COR-L47 (cell line): ENCODE measurements around the gene MINPP1.

ENCODE experiments used
- DNase-seq: peaks from one replicate; lab custom pipeline; 2025; lab: John Stamatoyannopoulos, UW

Gene MINPP1

DNA sequence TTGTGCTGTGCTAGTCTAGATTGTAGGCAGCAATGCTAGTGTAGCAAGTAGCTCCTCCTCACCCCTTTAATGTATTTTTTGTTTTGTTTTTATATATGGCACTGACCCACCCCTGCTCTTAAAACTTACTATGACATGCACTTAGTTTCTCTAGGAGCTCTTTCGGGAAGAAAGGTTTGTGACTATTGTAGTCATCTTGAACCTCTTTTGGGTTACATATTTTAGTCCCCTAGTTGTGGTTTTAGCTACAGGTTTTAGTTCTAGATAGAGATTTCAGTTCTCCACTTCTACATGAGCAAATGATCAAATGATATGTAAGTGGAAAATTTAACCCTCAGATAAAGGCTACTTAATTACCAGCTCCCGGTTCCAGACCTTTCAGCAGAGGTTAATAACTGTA, 14.9 kb downstream of the MINPP1 start:
- no peak for DNase-seq

DNA sequence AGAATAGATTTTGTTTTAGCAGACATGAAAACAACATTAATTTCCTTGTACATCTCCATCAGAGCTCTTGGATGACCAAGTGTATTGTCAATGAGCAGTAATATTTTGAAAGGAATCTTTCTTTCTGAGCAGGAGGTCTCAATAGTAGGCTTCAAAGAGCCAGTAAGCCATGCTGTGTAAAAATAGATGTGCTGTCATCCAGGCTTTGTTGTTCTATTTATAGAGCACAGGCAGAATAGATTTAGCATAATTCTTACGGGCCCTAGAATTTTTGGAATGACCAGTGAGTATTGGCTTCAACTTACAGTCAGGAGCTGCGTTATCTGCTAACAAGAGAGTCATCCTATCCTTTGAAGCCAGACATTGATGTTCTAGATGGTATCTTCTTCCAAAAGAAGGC, 19.0 kb downstream of the MINPP1 start:
- no peak for DNase-seq

DNA sequence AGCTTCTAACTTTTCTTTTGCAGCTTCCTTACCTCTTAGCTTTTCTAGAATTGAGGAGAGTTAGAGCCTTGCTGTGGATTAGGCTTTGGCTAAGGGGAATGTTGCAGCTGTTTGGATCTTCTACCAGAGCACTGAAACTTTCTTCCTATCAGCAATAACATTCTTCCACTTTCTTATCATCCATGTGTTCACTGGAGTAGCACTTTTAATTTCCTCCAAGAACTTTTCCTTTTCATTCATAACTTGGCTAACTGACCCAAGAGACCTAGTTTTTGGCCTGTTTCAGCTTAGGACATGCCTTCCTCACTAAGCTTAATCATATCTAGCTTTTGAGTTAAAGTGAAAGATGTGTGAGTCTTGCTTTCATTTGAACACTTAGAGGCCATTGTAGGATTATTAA, 19.6 kb downstream of the MINPP1 start:
- DNase-seq: no peak

DNA sequence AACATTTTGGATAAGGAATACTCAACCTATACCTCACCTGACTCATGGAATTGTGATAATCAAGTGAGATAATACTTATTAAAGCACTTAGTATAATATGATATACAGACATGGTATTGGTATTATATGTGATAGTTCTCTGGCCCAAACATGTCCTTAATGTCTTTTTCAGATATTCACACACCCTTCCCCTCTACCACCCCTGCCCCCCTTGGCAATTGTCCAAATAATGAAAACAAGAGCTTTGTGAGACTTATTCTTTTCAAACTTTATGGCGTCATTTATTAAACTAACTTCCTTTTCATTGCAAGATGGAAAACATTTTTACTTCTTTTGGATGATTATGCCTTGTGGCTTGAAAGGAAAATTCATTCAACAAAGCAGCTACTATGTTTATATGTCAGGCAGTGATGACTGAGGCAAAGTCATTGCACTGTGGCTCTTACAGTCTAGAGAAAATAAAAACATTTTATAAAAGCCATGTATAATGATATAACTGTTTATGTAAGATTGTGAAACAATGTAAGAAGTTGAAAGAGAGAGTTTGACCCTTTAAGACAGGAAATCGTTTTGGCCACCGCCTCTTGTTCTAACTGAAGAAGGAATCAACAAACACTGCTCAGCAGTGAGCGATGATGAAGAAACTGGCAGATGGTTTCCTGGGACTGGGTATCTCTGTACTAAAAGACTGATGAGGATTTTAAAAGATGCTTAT, 27.4 kb downstream of the MINPP1 start:
- DNase-seq: no peak

DNA sequence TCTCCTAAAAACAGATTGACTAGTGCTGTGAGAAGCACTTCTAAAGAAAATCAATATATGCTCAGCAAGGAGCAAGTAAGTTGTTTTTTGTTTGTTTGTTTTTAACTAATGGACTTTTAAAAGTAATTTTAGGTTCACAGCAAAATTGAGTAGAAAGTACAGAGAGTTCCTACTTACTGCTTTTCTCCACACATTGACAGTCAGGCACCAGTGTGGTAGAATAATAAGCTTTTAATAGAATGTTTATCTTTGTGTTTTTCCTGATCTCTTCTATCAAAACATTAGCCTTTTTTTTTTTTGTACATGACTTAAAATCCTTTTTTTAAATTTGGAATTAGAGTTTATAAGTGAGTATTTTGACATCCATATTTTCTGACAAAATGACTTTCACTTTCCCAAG, 28.0 kb downstream of the MINPP1 start:
- DNase-seq: no peak

DNA sequence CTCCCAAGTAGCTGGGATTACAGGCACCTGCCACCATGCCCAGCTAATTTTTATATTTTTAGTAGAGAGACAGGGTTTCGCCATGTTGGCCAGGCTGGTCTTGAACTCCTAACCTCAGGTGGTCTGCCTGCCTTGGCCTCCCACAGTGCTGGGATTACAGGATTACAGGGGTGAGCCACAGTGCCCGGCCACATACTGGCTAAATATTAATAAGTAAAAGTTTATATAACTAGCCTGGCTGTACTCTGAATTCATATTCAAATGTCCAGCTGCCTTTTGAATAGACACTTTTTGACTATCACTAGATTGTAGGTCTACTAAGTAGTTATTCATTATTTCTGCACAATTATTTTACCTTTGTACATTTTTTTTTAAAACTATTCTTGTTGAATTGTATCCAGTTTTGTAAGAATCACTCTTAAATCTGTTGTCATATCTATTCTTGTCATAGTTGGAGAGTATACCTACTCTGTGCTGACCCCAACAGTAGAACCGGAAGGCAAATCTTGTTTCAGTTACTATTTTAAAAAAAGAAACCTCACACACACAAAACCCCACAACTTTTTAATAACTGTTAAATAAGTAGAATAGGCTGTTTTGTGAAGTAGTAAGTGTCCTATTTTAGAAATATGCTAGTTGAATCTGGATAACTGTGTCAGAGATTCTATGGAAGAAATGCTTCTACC, 29.6 kb downstream of the MINPP1 start:
- DNase-seq: no peak

DNA sequence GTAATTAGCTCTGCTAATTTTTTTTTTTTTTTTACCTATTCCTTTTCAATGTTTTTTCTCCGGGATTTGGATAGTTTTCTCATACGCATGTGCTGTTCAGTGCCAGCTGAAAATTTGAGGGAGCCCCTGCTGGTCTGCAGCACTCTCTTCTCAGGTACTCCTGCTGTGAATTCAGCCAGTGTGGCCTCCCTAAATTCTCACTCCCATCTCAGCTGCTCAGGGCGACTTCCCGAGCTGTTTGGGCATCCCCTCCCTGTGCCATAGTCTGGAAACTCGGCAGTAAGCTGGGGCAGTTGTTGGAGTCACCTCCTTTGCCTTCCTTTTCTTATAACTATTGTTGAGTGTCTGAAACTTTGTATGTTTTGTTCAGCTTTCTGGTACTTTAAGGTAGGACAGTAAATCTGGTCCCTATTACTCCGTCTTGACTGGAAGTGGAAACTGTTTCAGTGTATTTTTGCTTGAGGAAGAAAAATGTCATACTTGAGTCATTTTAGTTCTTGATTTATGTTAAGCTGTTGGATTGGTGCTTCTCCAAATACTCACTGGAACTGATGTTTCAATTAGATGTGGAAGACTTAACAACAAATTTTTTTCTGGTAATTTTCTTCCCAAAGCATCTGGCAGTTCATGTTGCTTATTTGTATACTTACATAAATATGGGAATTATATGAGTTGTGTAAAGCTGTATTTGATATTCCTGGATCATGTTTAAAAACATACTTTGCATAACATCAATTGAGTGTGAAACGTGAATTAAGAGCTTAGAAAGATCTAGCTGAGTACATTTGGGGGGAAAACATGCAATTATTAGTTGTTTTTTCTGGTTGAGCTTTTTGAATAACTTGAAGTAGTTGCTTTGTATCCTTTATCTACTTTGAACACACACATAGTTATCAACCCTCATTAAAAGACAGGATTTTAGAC, 33.7 kb downstream of the MINPP1 start:
- no peak for DNase-seq

DNA sequence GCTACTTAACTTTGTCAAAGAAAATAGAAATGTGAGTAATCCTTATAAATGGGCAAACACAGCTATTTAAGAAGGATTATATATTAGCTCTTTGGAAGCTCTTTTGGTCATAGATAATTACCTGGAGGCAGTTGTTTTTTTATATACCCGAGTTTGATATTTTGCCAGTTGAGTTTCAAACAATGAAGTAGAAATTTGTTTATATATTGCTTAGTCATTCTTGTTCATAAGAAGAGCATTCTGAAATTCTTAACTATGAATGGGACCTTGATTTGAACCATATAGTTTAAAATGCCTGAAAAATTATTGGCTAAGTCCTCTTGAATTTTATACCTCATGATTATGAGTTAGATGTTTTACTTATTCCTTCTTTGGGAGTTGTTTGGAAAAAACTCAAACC, 36.4 kb downstream of the MINPP1 start:
- no peak for DNase-seq

DNA sequence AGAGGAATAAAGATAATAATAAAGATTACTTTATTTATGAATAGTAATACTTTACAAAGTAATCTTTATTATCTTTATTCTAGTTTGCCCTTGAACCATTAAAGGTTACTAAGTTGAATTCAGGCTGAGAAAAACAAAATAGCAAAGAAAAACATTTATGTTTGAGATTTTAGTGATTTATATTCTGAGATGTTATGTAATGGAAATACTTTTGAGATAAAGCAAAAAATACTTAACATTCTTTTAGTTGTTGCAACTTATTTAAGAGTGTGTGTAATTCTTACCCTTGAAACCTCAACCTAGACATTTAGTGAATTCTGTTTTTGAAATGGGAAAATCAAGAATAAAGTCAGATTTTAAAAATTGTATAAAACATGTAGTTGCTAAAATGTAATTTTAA, 40.0 kb downstream of the MINPP1 start:
- DNase-seq: no peak

DNA sequence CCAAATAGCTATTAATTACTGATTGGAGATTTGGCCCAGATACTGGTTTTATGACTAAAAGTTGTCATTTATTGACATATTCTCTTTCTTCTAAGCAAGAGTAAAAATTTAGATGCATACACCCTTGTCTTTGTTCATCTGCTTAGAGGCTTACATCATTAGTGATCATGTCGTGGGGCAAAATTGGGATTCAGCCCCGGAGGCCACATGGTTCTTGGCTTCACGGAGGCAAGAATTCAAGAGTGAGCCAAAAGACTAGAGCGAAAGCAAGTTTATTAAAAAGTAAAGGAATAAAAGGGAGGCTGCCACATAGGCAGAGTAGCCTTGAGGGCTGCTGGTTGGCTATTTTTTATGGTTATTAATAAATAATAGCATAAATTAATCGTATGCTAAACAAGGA, 41.1 kb downstream of the MINPP1 start:
- DNase-seq: no peak

DNA sequence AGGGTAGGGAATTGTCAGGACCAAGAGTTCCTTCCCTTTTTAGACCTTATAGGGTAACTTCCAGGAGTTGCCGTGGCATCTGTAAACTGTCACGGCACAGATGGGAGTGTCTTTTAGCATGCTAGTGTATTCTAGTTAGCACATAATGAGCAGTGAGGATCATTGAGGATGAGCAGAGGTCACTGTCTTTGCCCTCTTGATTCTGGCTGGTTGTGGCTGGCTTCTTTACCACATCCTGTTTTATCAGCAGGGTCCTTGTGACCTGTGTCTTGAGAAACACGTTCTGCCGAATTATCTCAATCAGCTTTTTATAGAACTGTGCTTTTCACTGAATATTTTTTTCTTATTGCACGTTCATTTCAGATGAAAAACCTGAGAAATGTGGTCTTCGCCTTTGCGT, 41.5 kb downstream of the MINPP1 start:
- DNase-seq: no peak

DNA sequence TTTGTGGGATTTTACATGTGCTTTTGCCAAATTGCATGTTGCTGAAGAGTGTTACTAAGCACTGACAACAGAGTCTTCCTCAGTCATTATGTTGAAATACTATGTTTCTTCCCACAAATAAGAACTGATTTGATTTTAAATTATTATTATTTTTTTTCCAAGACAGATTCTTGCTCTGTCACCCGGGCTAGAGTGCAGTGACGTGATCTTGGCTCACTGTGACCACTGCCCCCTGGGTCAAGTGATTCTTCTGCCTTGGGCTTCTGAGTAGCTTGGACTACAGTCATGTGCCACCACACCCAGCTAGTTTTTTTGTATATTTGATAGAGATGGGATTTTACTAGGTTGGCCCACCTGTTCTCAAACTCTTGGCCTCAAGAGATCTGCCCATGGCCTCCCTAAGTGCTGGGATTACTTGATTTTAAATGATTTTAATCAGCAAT, 42.3 kb downstream of the MINPP1 start:
- no peak for DNase-seq

DNA sequence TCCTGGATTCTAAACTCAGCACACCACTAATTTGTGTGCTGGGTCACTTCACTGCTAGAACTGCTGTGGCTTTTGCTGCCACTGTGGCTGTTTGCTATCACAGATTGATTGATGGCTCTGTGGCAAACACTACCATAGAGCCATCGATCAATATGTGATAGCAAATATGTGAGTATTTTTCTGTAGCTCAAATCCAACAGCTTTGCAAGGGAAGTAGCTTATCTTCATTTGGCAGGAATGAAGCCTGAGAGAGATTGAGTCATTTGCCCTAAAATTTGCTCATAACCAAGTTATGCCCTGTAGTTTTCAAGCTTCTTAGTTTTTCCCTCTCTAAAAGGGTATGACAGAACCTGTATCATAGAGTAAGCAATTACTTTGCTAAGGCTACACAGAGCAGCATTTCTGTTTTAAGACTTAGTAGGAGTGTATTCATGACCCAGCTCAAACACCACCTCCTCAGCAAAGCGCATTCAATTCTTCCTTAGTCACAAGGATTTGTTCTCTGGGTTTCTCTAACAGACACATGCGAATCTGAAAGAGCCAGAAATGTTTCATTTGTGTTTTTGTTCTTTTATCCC, 43.1 kb downstream of the MINPP1 start:
- DNase-seq: no peak

DNA sequence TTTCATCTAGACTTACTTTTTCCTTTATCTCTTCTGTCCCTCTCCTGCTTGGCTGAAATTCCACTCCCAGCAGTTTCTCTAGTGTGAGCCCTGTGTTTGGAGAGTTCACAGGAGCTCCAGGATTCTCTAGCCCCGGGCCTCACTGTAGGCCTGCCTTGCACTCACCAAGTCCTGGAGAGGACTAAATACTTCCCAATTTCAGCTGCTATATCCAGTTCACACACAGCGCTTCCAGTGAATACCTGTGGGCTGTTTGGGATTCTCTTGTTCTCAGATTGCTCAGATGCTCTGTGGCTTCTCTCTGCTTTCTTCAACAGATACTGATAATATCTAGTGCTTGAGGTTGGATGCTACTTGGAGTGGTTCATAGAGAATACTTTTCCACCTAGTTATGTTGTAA, 46.0 kb downstream of the MINPP1 start:
- DNase-seq: no peak

DNA sequence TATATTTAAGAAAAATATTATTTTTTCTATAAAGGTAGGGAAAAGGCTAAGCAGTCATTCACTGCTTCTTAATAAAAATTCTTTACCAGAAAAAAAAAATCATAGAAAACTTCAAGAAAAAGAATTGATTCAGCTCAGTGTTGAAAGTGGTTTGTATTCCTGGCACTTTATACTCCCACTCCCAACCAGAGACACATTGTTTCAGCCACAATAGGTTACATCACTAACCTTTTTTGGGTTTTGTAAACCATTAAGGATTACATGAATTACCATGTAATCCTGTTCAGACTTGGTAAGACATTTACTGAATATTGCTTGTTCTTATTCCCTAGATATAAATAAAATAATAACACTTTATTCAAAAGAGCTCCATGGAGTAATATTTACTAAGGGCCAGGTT, 46.6 kb downstream of the MINPP1 start:
- no peak for DNase-seq

DNA sequence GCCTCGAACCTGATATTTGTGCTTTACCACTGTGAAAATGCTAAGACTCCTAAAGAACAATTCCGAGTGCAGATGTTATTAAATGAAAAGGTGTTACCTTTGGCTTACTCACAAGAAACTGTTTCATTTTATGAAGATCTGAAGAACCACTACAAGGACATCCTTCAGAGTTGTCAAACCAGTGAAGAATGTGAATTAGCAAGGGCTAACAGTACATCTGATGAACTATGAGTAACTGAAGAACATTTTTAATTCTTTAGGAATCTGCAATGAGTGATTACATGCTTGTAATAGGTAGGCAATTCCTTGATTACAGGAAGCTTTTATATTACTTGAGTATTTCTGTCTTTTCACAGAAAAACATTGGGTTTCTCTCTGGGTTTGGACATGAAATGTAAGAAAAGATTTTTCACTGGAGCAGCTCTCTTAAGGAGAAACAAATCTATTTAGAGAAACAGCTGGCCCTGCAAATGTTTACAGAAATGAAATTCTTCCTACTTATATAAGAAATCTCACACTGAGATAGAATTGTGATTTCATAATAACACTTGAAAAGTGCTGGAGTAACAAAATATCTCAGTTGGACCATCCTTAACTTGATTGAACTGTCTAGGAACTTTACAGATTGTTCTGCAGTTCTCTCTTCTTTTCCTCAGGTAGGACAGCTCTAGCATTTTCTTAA, 47.7 kb downstream of the MINPP1 start:
- DNase-seq: no peak

DNA sequence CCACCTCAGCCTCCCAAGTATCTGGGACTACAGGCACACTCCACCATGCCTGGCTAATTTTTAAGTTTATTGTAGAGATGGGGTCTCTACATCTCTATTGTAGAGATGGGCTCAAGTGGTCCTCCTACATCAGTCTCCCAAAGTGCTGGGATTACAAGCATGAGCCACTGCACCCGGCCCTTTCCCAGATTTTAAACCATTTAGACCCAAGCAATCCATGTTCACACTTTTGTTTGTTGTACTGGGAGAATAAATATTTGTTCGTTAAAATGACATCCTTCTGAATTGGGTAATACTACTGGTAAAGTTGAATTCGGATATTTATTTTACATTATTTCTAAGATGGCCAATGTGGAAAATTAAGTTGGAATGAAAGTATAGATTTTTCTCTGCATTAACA, 52.7 kb downstream of the MINPP1 start:
- no peak for DNase-seq

DNA sequence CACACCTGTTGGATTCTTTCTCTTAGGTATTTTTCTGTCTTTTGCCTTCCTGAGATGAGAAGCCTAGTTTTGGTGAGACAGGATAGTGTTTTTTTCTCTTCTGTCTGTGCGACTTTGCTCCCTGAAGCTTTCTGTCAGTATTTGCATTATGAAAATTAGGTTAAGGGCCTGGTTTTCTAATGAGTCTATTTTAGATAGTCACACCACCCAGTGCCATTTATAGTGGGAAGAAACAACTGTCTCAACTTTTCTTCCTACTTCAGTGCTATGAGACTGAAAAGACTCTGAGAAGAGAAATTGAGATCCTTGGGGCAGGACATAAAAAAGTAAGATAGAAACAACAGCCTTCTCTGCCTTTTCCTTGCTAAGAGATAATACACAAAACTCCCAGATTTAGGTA, 53.6 kb downstream of the MINPP1 start:
- no peak for DNase-seq

DNA sequence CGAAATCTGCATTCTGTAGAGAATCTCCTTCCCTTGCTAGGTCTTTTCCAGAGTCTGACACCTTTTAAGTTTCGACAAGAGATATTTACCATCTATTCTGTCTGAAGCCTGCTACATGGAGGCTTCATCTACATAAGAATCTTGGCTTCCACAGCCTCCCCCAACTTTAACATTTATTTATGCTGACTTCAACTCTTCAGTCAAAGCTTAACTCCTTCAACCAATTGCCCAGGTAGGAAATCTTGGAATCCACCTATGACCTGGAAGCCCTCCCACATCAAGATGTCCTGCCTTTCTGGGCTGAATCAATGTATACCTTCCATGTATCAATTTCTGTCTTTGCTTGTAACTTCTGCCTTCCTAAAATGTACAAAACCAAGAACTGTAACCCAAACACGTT, 54.7 kb downstream of the MINPP1 start:
- DNase-seq: no peak

DNA sequence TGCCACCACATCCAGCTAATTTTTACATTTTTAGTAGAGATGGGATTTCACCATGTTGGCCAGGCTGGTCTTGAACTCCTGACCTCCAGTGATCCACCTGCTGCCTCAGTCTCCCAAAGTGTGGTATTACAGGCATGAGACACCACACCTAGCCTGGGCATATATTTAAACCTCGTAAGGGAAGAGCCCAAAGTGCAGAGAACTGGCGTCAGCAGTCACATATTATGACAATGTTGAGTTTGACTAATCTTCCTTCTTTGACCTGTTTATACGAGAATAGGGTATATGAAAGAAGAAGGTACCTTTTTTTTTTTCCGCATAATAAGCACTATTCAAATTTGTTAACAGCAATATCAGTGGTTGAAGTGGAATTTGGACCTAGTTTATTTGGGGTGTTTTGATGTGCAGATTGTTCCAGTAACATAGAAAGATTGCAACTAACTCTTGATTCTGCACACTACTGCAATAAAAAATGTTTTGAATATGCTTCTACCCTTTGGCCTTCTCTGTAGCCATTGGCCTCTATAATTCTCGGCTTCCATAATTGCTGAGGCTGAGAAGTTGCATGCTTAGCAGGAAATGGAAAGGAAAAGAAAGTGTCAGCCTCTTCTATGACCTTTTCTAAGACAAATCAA, 55.9 kb downstream of the MINPP1 start:
- DNase-seq: no peak

DNA sequence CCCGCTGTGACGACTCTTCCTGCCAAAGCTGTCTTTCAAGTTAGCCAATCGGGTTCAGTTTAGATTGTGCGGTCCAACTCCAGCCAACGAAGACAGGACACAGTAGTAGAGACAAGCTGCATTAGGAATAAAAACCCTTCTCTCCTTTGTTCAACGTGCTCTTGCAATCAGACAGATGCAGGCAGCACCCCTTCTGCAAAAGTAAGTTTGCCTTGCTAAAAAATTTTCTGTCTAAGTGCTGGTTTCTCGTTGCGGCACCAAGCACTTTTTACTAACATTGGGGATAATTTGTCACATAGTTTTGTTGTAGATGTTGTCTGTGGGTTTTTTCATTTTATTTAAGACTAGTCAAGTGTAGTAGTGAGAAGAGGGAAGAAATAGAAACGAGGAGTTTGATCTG, 58.1 kb downstream of the MINPP1 start:
- no peak for DNase-seq
